Measurements from ENCODE around the gene KAT2B. TPM values are rescaled to one million over a fixed set of nuclear protein-coding genes. Genes with fewer than 3 reads are reported as not detected.

Gene KAT2B
- total and polyA plus RNA-seq, 2 of the 13 experiments (the other 11 are each of a cell fraction or from before 2014, with no cell fraction given), result 0.97 to 1.7 TPM

- TF ChIP-seq PBX3 (CRISPR knock-in tag; IDR thresholded peaks at IDR 0.05; ENCODE audit: borderline replicate concordance) (no peak), TRIM22 (IDR thresholded peaks at IDR 0.05) (no peak), ZNF264 (CRISPR knock-in tag; IDR thresholded peaks at IDR 0.05) (no peak; the same call in 1 of the 2 replicates), RBAK (CRISPR knock-in tag; IDR thresholded peaks at IDR 0.05) (no peak), ZNF430 (CRISPR knock-in tag; IDR thresholded peaks at IDR 0.05) (peak; percentile 80; the same call in 1 of the 2 replicates), MXD1 (CRISPR knock-in tag; IDR thresholded peaks at IDR 0.05) (0 out of 2 replicates have a peak, but pooled peaks have one; percentile 30), ZNF160 (CRISPR knock-in tag; IDR thresholded peaks at IDR 0.05) (no peak), TCF7 (IDR thresholded peaks at IDR 0.05; ENCODE audit: low read depth) (no peak), ZNF296 (CRISPR knock-in tag; conservative IDR thresholded peaks at IDR 0.05) (no peak), ATM (IDR thresholded peaks at IDR 0.05; ENCODE audit: borderline replicate concordance) (no peak), ZNF34 (CRISPR knock-in tag; IDR thresholded peaks at IDR 0.05; ENCODE audit: borderline replicate concordance) (peak; percentile 33; the same call in 1 of the 2 replicates), HOXD1 (CRISPR knock-in tag; IDR thresholded peaks at IDR 0.05) (0 out of 2 replicates have a peak, but pooled peaks have one; percentile 23), NFIC (IDR thresholded peaks at IDR 0.05; ENCODE audit: low read length) (peak; percentile 36; the same call in 1 of the 2 replicates), AKAP8 (CRISPR knock-in tag; IDR thresholded peaks at IDR 0.05) (peak; percentile 66), KLF6 (CRISPR knock-in tag; IDR thresholded peaks at IDR 0.05) (peak; percentile 75; the same call in 1 of the 2 replicates), NFYC (CRISPR knock-in tag; IDR thresholded peaks at IDR 0.05) (peak; percentile 99)
- TF ChIP-seq, protein P1, sequence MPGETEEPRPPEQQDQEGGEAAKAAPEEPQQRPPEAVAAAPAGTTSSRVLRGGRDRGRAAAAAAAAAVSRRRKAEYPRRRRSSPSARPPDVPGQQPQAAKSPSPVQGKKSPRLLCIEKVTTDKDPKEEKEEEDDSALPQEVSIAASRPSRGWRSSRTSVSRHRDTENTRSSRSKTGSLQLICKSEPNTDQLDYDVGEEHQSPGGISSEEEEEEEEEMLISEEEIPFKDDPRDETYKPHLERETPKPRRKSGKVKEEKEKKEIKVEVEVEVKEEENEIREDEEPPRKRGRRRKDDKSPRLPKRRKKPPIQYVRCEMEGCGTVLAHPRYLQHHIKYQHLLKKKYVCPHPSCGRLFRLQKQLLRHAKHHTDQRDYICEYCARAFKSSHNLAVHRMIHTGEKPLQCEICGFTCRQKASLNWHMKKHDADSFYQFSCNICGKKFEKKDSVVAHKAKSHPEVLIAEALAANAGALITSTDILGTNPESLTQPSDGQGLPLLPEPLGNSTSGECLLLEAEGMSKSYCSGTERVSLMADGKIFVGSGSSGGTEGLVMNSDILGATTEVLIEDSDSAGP (CRISPR knock-in tag; IDR thresholded peaks at IDR 0.05; ENCODE audit: borderline replicate concordance), result peak; percentile 87; the same call in 1 of the 2 replicates
These were observed 145.7 kb downstream of the KAT2B start, which contains the start of gene SGO1 (continued) for GRCh38 chr3:20185679-20186599.
